NCI-H1417 treated with DMSO at 0.1 percent for 48 hours (cell line): Measurements from ENCODE around the gene IL1F10.

Experiments used
- DNase-seq: peaks from one replicate; lab custom pipeline; 2025; lab: John Stamatoyannopoulos, UW

IL1F10 gene

GRCh38 chr2:113058998-113059960 lies 8.5 kb upstream of the IL1F10 start, which contains the start of gene IL36RN:
Gene IL36RN, plus strand, starts transcription at chr2:113059198. Its CDS starts 241 bp downstream, at chr2:113059439.
- DNase-seq, result no peak

GRCh38 chr2:113060396-113060795 lies 7.4 kb upstream of the IL1F10 start:
- DNase-seq, result no peak

GRCh38 chr2:113060796-113061195 lies 7.0 kb upstream of the IL1F10 start:
- no peak for DNase-seq

GRCh38 chr2:113061241-113061640 lies 6.5 kb upstream of the IL1F10 start:
- no peak for DNase-seq

- no peak for DNase-seq
Observed at GRCh38 chr2:113061896-113062770, 5.6 kb upstream of the IL1F10 start.

GRCh38 chr2:113064281-113064680 lies 3.5 kb upstream of the IL1F10 start:
- DNase-seq, result no peak

- DNase-seq, result no peak
Observed at GRCh38 chr2:113064898-113065297, 2.9 kb upstream of the IL1F10 start.

GRCh38 chr2:113068249-113068648 lies 479 bp downstream of the IL1F10 start:
- DNase-seq, result no peak

- no peak for DNase-seq
Observed at GRCh38 chr2:113068706-113069485, 1.1 kb downstream of the IL1F10 start.

GRCh38 chr2:113069676-113070605 lies 2.2 kb downstream of the IL1F10 start:
- DNase-seq, result no peak

- no peak for DNase-seq
Observed at GRCh38 chr2:113070606-113070975, 2.8 kb downstream of the IL1F10 start.

GRCh38 chr2:113072584-113072983 lies 4.8 kb downstream of the IL1F10 start:
- no peak for DNase-seq

GRCh38 chr2:113073325-113073834 lies 5.6 kb downstream of the IL1F10 start:
- no peak for DNase-seq

GRCh38 chr2:113075030-113075429 lies 7.3 kb downstream of the IL1F10 start:
- no peak for DNase-seq

- DNase-seq, result no peak
Observed at GRCh38 chr2:113075600-113075999, 7.8 kb downstream of the IL1F10 start.

- no peak for DNase-seq
Observed at GRCh38 chr2:113076954-113077669, 9.3 kb downstream of the IL1F10 start.

- no peak for DNase-seq
Observed at GRCh38 chr2:113077921-113078320, 10.2 kb downstream of the IL1F10 start.

- DNase-seq, result no peak
Observed at GRCh38 chr2:113078350-113078839, 10.6 kb downstream of the IL1F10 start.

GRCh38 chr2:113079131-113079530 lies 11.4 kb downstream of the IL1F10 start:
- DNase-seq, result no peak

- no peak for DNase-seq
Observed at GRCh38 chr2:113080134-113080533, 12.4 kb downstream of the IL1F10 start.
